A549 treated with Mapracorat at 1 μM for 4 hours (cell line): Measurements from ENCODE around the gene PIP4K2B. TPM values are rescaled to one million over a fixed set of nuclear protein-coding genes. Genes with fewer than 3 reads are reported as not detected.

ENCODE experiments used
- total RNA-seq: library from RNA; stranded (reverse); fragments of 200-300 nt; extraction: Qiagen RNA extraction; gene quantifications from 5 replicates; pipeline ENCODE4 v1.2.3, GENCODE V29; 2022

PIP4K2B gene
- 34.6 to 42.0 TPM (median 40.7 TPM) in 5 replicates for total RNA-seq

GRCh38 chr17:38799501-38800236 lies at the start of gene PIP4K2B:
TSS of gene PIP4K2B (minus strand) at chr17:38799556. CDS start at chr17:38799424, 132 bp downstream.

GRCh38 chr17:38824899-38825761 lies 25.8 kb upstream of the PIP4K2B start, which contains the start of gene CWC25:
TSS of gene CWC25 (minus strand) at chr17:38825321. CDS start at chr17:38825183, 138 bp downstream.

GRCh38 chr17:38752308-38753070 lies 46.9 kb downstream of the PIP4K2B start, which contains the start of gene PSMB3:
TSS of gene PSMB3 (plus strand) at chr17:38752741. CDS start at chr17:38752827, 86 bp downstream.

DNA sequence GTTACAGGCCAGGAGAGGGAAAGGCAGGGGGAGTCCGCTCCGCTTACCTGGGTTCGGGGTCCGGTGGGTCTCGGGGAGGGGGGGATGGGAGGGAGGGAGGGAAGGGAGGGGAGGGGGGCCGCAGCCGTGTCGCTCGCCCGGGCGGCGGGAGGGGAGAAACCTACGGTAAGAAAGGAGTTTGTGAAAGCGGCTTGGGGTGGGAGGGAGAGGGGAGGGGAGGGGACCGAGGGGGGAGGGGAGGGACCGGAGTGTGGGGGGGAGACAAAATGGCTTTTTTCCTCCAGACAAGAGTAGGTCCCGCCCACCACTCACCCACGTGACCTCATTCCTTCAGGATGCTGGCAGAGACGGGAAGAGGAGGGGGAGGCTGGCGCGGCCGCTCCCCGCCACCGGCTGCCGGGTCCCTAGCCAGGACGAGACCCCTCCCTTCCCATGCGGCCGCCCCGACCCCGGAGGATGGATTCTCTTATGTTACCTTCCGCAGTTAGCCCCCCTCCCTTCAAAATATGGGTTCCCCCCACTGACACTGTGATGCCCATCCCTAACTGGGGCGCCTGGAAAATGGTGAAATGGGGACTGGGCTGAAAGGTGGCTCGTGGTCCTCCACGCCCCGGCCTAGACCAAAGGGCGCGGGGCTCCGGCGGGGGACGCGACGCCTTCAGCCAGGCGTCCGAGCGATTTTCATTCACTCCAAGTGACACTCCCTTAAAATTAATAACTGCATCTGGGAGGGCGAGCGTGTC lies 51.0 kb downstream of the PIP4K2B start, which contains the start of gene PCGF2:
TSS of gene PCGF2 (minus strand) at position 188 of the 743 bp plus-strand sequence. CDS start 7,934 bp downstream, outside the sequence.

GRCh38 chr17:38729886-38730525 lies 69.3 kb downstream of the PIP4K2B start, which contains the start of gene CISD3:
TSS of gene CISD3 (plus strand) at chr17:38730341. CDS start at chr17:38730359, 18 bp downstream.

Other genes starting within 250 kb of the PIP4K2B start
- gene SRCIN1, start 193.6 kb downstream of the PIP4K2B start, total RNA-seq, result 1.3 to 2.9 TPM (median 2.4 TPM) in 5 replicates
- gene EPOP, start 124.6 kb downstream of the PIP4K2B start, total RNA-seq, result 9.9 to 13.2 TPM (median 12.2 TPM) in 5 replicates
- gene MLLT6, start 94.3 kb downstream of the PIP4K2B start, total RNA-seq, result 19.4 to 33.3 TPM (median 27.6 TPM) in 5 replicates
- gene CISD3, start 69.2 kb downstream of the PIP4K2B start, total RNA-seq, result 57.0 to 95.6 TPM (median 88.4 TPM) in 5 replicates
- gene PCGF2, start 51.2 kb downstream of the PIP4K2B start, total RNA-seq, result 35.7 to 63.3 TPM (median 58.9 TPM) in 5 replicates
- gene PSMB3, start 46.8 kb downstream of the PIP4K2B start, total RNA-seq, result 372 to 440 TPM (median 430 TPM) in 5 replicates
- 20.4 to 24.2 TPM (median 21.5 TPM) in 5 replicates for gene CWC25, start 25.8 kb upstream of the PIP4K2B start, total RNA-seq
- gene RPL23, start 54.2 kb upstream of the PIP4K2B start, total RNA-seq, result 2,461 to 3,097 TPM (median 2,636 TPM) in 5 replicates
- 238 to 266 TPM (median 257 TPM) in 5 replicates for gene LASP1, start 70.5 kb upstream of the PIP4K2B start, total RNA-seq
- gene FBXO47, start 167.8 kb upstream of the PIP4K2B start, total RNA-seq, result not detected in 5 replicates